ENCODE measurements around the gene TTC28. TPM values are rescaled to one million over a fixed set of nuclear protein-coding genes. Genes with fewer than 3 reads are reported as not detected.

Gene TTC28
- total RNA-seq, 4 donors from 2014 or later, result 43.8 to 130 (median 92.0) TPM

GRCh38 chr22:28120691-28121592 is 558.7 kb downstream of the TTC28 start:
- Histone ChIP-seq H3K4me1 (no peaks in the 10 kb centered on the region), H3K27me3 (no peaks in the 10 kb centered on the region), H3K9me3 (no peaks in the 10 kb centered on the region), H3K36me3 (no peaks in the 10 kb centered on the region), H3K27ac (no peak overlapping the region), H3K4me3 (no peak overlapping the region)
- intact Hi-C loops (cut with DNase I; ENCODE audit: low total_unique reads), result no loop called here
- TF ChIP-seq CTCF (IDR thresholded peaks at IDR 0.05) (no peak), POLR2A (IDR thresholded peaks at IDR 0.05) (no peak)
- DNase-seq, result no peak

GRCh38 chr22:28118957-28119631 is 560.5 kb downstream of the TTC28 start:
- DNase-seq, result no peak
- Histone ChIP-seq H3K4me1 (no peaks in the 10 kb centered on the region), H3K27me3 (no peaks in the 10 kb centered on the region), H3K4me3 (no peak overlapping the region), H3K36me3 (no peaks in the 10 kb centered on the region), H3K9me3 (no peaks in the 10 kb centered on the region), H3K27ac (peak overlapping the region in 1 of 2 donors; percentile 14)
- intact Hi-C loops (cut with DNase I; ENCODE audit: low total_unique reads), result no loop called here
- TF ChIP-seq POLR2A (IDR thresholded peaks at IDR 0.05), result no peak
- TF ChIP-seq CTCF (IDR thresholded peaks at IDR 0.05), result no peak

- Histone ChIP-seq H3K36me3 (no peaks in the 10 kb centered on the region), H3K9me3 (no peaks in the 10 kb centered on the region), H3K4me1 (peaks cover 0 to 14% of the 10 kb centered on the region in 2 donors), H3K4me3 (no peak overlapping the region), H3K27me3 (no peaks in the 10 kb centered on the region), H3K27ac (peak overlapping the region; percentile 80 to 82)
- TF ChIP-seq POLR2A (IDR thresholded peaks at IDR 0.05) (no peak), CTCF (IDR thresholded peaks at IDR 0.05) (no peak)
- DNase-seq, result peak; percentile 79 to 81
- intact Hi-C loops (cut with DNase I; ENCODE audit: low total_unique reads), result no loop called here
Measured at GRCh38 chr22:28116219-28116673, 563.4 kb downstream of the TTC28 start.

GRCh38 chr22:28115426-28115825 is 564.2 kb downstream of the TTC28 start:
- Histone ChIP-seq H3K36me3 (no peaks in the 10 kb centered on the region), H3K9me3 (no peaks in the 10 kb centered on the region), H3K27ac (peak overlapping the region; percentile 80 to 82), H3K27me3 (no peaks in the 10 kb centered on the region), H3K4me1 (peaks cover 0 to 14% of the 10 kb centered on the region in 2 donors), H3K4me3 (no peak overlapping the region)
- no peak for DNase-seq
- TF ChIP-seq POLR2A (IDR thresholded peaks at IDR 0.05) (no peak), CTCF (IDR thresholded peaks at IDR 0.05) (no peak)
- intact Hi-C loops (cut with DNase I; ENCODE audit: low total_unique reads), result no loop called here

GRCh38 chr22:28112548-28113043 is 567.0 kb downstream of the TTC28 start:
- intact Hi-C loops (cut with DNase I; ENCODE audit: low total_unique reads), result no loop called here
- no peak for TF ChIP-seq POLR2A (IDR thresholded peaks at IDR 0.05)
- TF ChIP-seq CTCF (IDR thresholded peaks at IDR 0.05), result peak in 3 of 4 experiments; percentile 21 to 35 (median 29)
- Histone ChIP-seq H3K4me1 (peaks cover 0 to 14% of the 10 kb centered on the region in 2 donors), H3K27ac (peak overlapping the region; percentile 67 to 72), H3K4me3 (no peak overlapping the region), H3K27me3 (no peaks in the 10 kb centered on the region), H3K36me3 (no peaks in the 10 kb centered on the region), H3K9me3 (no peaks in the 10 kb centered on the region)
- DNase-seq, result peak; percentile 30 to 33

Measured in uterus (tissue), 4 donors.